BE2C (cell line): ENCODE measurements around the gene DNAI7.

Experiments used
- DNase-seq: peaks from one replicate; pipeline ENCODE4 v3.0.0-alpha.2; 2020
- H3K27me3 ChIP-seq: fragments of 250-450 bp; sonication (Bioruptor Pico); 2 replicates; pipeline ENCODE4 v1.5.1; 2020; ENCODE audit warnings: mild to moderate bottlenecking
- H3K36me3 ChIP-seq: fragments of 250-450 bp; sonication (Bioruptor Pico); 2 replicates; pipeline ENCODE4 v1.5.1; 2020; ENCODE audit warnings: mild to moderate bottlenecking
- H3K4me1 ChIP-seq: fragments of 250-450 bp; sonication (Bioruptor Pico); 2 replicates; pipeline ENCODE4 v1.5.1; 2020
- H3K4me3 ChIP-seq: 2 replicates; pipeline ENCODE4 v1.5.1; 2011; ENCODE audit warnings: low read depth, low read length
- H3K9me3 ChIP-seq: fragments of 250-450 bp; sonication (Bioruptor Pico); 2 replicates; pipeline ENCODE4 v1.5.1; 2020
- CTCF ChIP-seq: IDR thresholded peaks from 2 replicates; pipeline ENCODE4 v1.5.1; 2012; ENCODE audit warnings: mild to moderate bottlenecking, low read depth, low read length

DNAI7 gene

DNA sequence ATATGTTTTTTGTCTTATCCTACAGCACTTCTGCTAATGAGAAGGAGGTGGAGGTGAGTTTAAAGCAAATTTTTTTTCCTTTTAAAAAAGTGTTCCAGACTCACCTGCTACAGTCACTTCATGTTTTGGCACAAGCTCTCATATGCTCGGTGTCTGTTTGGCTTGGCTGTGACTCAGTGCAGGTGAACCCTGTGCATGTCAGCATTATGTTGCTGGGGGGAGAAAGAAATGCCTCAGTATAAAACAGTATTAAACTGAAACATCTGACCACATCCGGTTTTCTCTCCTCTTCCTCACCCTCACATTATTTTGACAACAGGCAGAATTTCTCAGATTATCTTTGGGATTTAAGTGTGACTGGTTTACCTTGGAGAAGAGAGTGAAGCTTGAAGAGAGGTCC, 105.2 kb downstream of the DNAI7 start:
- H3K9me3 ChIP-seq: no peaks in the 10 kb centered on the region
- no peak for TF ChIP-seq CTCF
- no peak overlapping the region for H3K4me3 ChIP-seq
- 0 out of 2 replicates have a peak, but pooled peaks cover 3% of the 10 kb centered on the region for H3K27me3 ChIP-seq
- no peaks in the 10 kb centered on the region for H3K36me3 ChIP-seq
- DNase-seq: no peak
- no peaks in the 10 kb centered on the region for H3K4me1 ChIP-seq

DNA sequence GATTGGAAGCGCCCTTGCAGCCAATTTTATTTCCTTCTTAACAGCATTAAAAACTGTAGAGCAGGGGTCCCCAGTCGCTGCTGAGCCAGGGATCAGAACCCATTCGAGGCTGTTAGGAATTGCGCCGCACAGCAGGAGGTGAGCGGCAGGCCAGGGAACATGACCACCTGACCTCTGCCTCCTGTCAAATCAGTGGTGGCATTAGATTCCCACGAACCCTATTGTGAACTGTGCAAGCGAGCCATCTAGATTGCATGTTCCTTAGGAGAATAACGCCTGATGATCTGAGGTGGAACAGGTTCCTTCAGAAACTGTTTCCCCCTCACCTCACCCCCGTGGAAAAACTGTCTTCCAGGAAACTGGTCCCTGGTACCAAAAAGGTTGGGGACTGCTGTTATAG, 107.4 kb downstream of the DNAI7 start:
- TF ChIP-seq CTCF: no peak
- no peak for DNase-seq
- Histone ChIP-seq H3K4me3 (no peak overlapping the region), H3K9me3 (no peaks in the 10 kb centered on the region), H3K36me3 (no peaks in the 10 kb centered on the region), H3K4me1 (no peaks in the 10 kb centered on the region), H3K27me3 (0 out of 2 replicates have a peak, but pooled peaks cover 3% of the 10 kb centered on the region)

- no peak overlapping the region for H3K4me3 ChIP-seq
- H3K9me3 ChIP-seq: no peaks in the 10 kb centered on the region
- TF ChIP-seq CTCF: no peak
- DNase-seq: no peak
- H3K27me3 ChIP-seq: no peaks in the 10 kb centered on the region
- H3K36me3 ChIP-seq: no peaks in the 10 kb centered on the region
- no peaks in the 10 kb centered on the region for H3K4me1 ChIP-seq
Measured at GRCh38 chr12:25084816-25085215, 110.1 kb downstream of the DNAI7 start.

- DNase-seq: no peak
- Histone ChIP-seq H3K4me3 (no peak overlapping the region), H3K27me3 (no peaks in the 10 kb centered on the region), H3K9me3 (no peaks in the 10 kb centered on the region), H3K36me3 (no peaks in the 10 kb centered on the region), H3K4me1 (no peaks in the 10 kb centered on the region)
- TF ChIP-seq CTCF: no peak
Measured at GRCh38 chr12:25083211-25083610, 111.7 kb downstream of the DNAI7 start.

- H3K4me3 ChIP-seq: no peak overlapping the region
- DNase-seq: no peak
- H3K4me1 ChIP-seq: no peaks in the 10 kb centered on the region
- no peaks in the 10 kb centered on the region for H3K36me3 ChIP-seq
- no peaks in the 10 kb centered on the region for H3K9me3 ChIP-seq
- TF ChIP-seq CTCF: no peak
- H3K27me3 ChIP-seq: no peaks in the 10 kb centered on the region
Measured at GRCh38 chr12:25082628-25083027, 112.3 kb downstream of the DNAI7 start.

DNA sequence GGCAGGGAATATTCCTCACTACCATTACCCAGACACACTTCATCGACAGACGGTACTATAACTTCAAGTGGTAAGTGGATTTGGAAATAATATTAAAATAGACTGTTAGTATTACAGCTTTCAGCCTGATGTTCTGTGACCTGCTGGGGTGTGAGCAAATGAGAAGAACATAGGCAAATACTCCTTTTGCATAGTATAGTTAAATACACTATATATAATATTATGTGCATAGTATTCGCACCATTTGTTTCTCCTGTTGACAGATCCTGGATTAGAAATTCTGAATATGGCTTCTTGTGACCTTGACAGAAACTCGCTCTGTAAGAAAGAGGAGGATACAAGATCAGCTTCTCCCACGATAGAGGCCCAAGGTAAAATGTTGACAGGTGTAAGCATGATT, 115.6 kb downstream of the DNAI7 start:
- TF ChIP-seq CTCF: no peak
- Histone ChIP-seq H3K4me1 (no peaks in the 10 kb centered on the region), H3K9me3 (no peaks in the 10 kb centered on the region), H3K36me3 (no peaks in the 10 kb centered on the region), H3K27me3 (no peaks in the 10 kb centered on the region), H3K4me3 (no peak overlapping the region)
- no peak for DNase-seq
